ENCODE data around the gene SETSIP.
"Not testable (repeated sequence)": the region's sequence is repeated elsewhere in the genome, so short reads cannot be mapped to it uniquely, and the experiment has no call there.

SETSIP gene

GRCh38 chr1:92080128-92080985 is 5.1 kb upstream of the SETSIP start, which contains the start of gene BTBD8:
TSS of gene BTBD8 (plus strand) at chr1:92080345. CDS start at chr1:92080572, 227 bp downstream.
- TF ChIP-seq GATA1 (IDR thresholded peaks at IDR 0.05; ENCODE audit: low read depth, low read length) (no peak), POLR2A (IDR thresholded peaks at IDR 0.05; ENCODE audit: low read length) (peak; percentile 66)
- peak; percentile 87 to 92 for DNase-seq

GRCh38 chr1:92079441-92079840 is 4.2 kb upstream of the SETSIP start:
- TF ChIP-seq POLR2A (IDR thresholded peaks at IDR 0.05; ENCODE audit: low read length) (no peak), GATA1 (IDR thresholded peaks at IDR 0.05; ENCODE audit: low read depth, low read length) (no peak)
- DNase-seq, result no peak

- not testable (repeated sequence) for DNase-seq
Observed at GRCh38 chr1:92078077-92078476, 2.9 kb upstream of the SETSIP start.

- no peak for DNase-seq
Observed at GRCh38 chr1:92076363-92076762, 1.2 kb upstream of the SETSIP start.

GRCh38 chr1:92074446-92074845 is 765 bp downstream of the SETSIP start:
- DNase-seq, result not testable (repeated sequence)

More at GRCh38 chr1:92076363-92076762, 1.2 kb upstream of the SETSIP start:
- TF ChIP-seq POLR2A (IDR thresholded peaks at IDR 0.05; ENCODE audit: low read length) (no peak), GATA1 (IDR thresholded peaks at IDR 0.05; ENCODE audit: low read depth, low read length) (no peak)

GRCh38 chr1:92070892-92071291 is 4.3 kb downstream of the SETSIP start:
- TF ChIP-seq POLR2A (IDR thresholded peaks at IDR 0.05; ENCODE audit: low read length) (no peak), GATA1 (IDR thresholded peaks at IDR 0.05; ENCODE audit: low read depth, low read length) (no peak)
- DNase-seq, result no peak

- TF ChIP-seq POLR2A (IDR thresholded peaks at IDR 0.05; ENCODE audit: low read length), result no peak
- no peak for TF ChIP-seq GATA1 (IDR thresholded peaks at IDR 0.05; ENCODE audit: low read depth, low read length)
Observed at GRCh38 chr1:92066321-92066720, 8.9 kb downstream of the SETSIP start.

GRCh38 chr1:92065042-92065441 is 10.2 kb downstream of the SETSIP start:
- DNase-seq, result no peak
- TF ChIP-seq GATA1 (IDR thresholded peaks at IDR 0.05; ENCODE audit: low read depth, low read length) (no peak), POLR2A (IDR thresholded peaks at IDR 0.05; ENCODE audit: low read length) (no peak)

More at GRCh38 chr1:92066321-92066720, 8.9 kb downstream of the SETSIP start:
- DNase-seq, result no peak

GRCh38 chr1:92051948-92052347 is 23.3 kb downstream of the SETSIP start:
- no peak for DNase-seq
- TF ChIP-seq GATA1 (IDR thresholded peaks at IDR 0.05; ENCODE audit: low read depth, low read length), result no peak

- TF ChIP-seq GATA1 (IDR thresholded peaks at IDR 0.05; ENCODE audit: low read depth, low read length) (no peak), POLR2A (IDR thresholded peaks at IDR 0.05; ENCODE audit: low read length) (no peak)
- DNase-seq, result no peak
Observed at GRCh38 chr1:92045766-92046495, 29.3 kb downstream of the SETSIP start.

GRCh38 chr1:92043621-92044020 is 31.6 kb downstream of the SETSIP start:
- TF ChIP-seq GATA1 (IDR thresholded peaks at IDR 0.05; ENCODE audit: low read depth, low read length) (no peak), POLR2A (IDR thresholded peaks at IDR 0.05; ENCODE audit: low read length) (no peak)
- no peak for DNase-seq

GRCh38 chr1:92040971-92041370 is 34.2 kb downstream of the SETSIP start:
- TF ChIP-seq GATA1 (IDR thresholded peaks at IDR 0.05; ENCODE audit: low read depth, low read length) (no peak), POLR2A (IDR thresholded peaks at IDR 0.05; ENCODE audit: low read length) (no peak)

GRCh38 chr1:92038695-92039346 is 36.4 kb downstream of the SETSIP start:
- TF ChIP-seq POLR2A (IDR thresholded peaks at IDR 0.05; ENCODE audit: low read length), result no peak
- TF ChIP-seq GATA1 (IDR thresholded peaks at IDR 0.05; ENCODE audit: low read depth, low read length), result no peak
- no peak for DNase-seq

More at GRCh38 chr1:92040971-92041370, 34.2 kb downstream of the SETSIP start:
- DNase-seq, result no peak

- no peak for TF ChIP-seq GATA1 (IDR thresholded peaks at IDR 0.05; ENCODE audit: low read depth, low read length)
- no peak for TF ChIP-seq POLR2A (IDR thresholded peaks at IDR 0.05; ENCODE audit: low read length)
- DNase-seq, result no peak
Observed at GRCh38 chr1:92037400-92037799, 37.8 kb downstream of the SETSIP start.

Data from erythroblast (primary cell).